Hepatic stellate cell (primary cell): ENCODE measurements around the gene APOBEC3H.

Experiments
- DNase-seq: peaks from one replicate; pipeline ENCODE4 v3.0.0; 2011; ENCODE audit warnings: low spot score

The APOBEC3H gene

DNA sequence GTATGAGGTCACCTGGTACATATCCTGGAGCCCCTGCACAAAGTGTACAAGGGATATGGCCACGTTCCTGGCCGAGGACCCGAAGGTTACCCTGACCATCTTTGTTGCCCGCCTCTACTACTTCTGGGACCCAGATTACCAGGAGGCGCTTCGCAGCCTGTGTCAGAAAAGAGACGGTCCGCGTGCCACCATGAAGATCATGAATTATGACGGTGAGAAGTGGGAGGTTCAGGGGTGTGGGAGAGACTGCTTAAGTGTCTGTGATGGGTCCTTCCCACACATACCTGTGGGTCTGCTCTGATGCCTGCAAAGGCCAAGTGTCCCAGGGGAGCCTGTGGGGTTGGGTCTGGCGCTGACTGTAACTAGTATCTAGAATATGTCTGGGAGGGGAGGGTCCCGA is 16.0 kb upstream of the APOBEC3H start:
- DNase-seq = no peak

DNA sequence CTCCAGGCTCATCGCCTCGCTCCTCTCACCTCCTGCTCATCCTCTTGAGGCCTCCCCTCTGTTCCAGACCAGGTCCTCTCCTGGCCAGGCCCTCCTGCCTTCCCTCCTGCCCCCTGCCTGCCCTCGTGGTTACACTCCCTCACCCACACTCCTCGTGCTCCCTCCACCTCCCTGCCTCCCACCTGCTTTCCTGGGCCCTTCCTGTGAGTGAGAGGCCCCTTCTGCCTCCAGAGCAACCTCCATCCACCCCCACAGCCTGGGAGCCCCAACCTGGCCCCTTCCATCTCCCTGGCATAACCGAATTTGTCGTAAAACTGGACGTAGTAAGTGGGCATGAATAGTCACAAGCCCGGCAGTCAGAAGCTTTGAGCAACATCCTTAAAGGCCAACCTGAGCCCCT is 15.4 kb upstream of the APOBEC3H start:
- no peak for DNase-seq

DNA sequence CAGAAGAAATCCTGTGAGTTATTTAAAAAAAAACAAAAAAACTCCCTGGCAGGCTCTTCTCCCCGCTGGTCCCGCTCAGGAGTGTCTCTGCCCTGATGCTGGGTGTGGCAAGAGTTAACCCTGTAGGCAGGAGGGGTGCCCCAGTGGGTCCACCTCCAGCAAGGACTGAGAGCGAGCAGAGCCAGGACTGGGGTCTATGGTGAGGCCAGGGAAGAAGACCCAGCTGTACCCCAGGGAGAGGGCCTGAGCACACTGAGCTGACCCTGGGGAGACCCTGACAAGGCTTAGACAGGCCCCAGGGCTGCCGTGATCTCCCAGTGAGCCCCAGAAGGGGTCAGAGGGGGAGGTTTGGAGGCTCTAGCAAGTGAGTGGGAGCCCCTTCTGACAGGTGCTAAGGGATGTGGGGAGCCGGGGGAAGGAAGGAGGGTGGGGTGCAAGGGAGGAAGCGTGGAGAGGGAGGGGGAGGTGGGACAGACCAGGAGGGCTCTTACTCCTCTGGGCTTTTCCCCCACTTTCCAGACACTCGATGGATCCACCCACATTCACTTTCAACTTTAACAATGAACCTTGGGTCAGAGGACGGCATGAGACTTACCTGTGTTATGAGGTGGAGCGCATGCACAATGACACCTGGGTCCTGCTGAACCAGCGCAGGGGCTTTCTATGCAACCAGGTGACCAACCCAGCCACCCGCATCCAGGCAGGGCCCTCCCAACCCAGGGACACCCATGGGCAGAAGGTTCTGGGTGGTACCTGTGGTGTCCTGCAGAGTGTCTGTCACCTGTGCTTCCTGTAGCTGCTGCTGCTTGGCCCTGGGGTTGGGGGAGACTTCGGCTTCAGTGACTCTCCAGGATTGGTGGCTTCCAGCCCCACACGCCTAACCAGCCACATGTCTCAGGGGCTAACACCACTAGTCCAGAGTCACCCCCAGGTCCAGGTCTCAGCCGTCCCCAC is 13.6 kb upstream of the APOBEC3H start:
- no peak for DNase-seq

DNA sequence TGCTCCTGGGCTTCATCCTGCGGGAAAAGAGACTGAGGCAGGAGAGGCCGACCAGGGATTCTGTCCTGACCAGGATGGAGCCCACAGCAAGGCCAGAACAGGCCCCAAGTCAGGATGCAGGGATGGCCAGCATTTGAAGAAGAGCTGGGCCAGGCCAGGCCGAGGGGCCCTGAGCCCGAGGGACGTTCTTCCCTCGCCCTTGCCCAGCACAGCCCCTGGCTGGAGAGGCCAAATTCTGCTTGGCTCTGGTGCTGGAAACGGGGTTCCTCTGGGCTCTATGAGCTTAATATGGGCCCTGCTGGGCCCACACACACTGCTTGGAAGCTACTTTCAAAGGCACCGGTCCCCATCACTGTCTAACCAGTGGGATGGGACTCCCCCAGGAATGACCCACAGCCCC is 12.4 kb upstream of the APOBEC3H start:
- DNase-seq = no peak

DNA sequence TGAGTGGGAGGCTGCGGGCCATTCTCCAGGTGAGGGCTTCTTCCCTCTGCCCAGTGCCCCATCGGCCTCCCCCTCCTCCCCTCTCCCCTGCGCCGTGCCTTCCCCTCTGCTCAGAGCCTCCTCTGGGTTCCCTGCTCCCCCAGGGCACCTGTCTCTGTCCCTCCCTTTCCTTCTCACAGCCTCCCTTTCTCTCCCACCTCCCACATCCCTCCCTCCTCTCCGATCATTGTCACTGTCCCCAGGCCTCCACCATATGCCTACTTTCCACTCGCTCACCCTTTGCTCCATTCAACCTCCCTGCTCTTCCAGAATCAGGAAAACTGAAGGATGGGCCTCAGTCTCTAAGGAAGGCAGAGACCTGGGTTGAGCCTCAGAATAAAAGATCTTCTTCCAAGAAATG is 9.9 kb upstream of the APOBEC3H start:
- no peak for DNase-seq

DNA sequence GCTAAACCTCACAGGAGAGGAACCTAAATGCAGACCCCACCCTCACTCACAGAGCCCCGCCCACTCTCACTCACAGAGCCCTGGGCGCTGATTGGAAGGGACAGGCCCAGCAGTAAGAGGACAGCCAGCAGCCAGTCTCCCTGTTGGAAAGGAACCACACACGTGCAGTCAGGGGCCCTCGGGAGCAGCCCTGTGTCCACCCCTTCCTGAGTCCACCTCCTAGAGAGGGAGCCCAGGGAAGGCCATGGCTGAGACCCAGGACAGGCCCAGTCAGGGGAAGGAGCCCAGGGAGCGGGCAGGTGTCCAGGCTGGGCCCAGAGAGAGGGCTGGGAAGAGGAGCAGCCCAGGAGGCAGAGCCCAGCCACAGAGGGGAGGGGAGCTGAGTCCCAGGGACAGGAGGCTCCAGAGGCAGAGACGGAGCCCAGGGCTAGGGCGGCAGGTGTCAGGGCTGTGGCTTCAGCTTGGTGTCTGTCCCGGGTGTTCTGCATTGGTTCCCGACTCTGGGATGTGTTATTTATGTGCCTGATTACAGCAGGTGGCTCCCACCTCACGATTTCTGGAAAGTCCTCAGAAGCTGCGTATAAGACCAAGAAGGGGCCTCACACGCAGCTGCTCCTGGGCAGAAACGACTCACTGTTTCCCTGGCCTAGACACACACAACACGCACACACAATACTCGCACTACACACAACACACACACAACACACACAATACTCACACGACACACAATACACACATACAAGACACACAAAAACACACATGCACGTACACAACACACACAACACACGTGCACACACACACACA is 9.0 kb upstream of the APOBEC3H start:
- no peak for DNase-seq

DNA sequence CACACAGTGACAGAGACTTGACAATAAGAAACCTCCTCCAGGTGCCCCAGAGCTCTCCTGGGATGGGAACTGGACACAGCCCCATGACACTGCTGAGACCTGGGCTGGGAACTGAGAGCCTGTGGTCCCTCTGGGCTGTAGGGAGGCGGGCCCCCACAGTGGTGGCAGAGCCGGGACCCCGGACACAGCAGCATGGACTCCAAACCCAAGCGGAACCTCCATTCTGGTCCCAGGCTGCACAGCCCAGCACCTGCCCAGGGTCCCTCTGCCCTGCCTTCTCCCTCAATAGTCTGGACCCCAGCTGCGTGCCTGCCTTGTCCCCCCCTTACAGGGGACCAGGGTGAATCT is 8.4 kb upstream of the APOBEC3H start:
- no peak for DNase-seq

DNA sequence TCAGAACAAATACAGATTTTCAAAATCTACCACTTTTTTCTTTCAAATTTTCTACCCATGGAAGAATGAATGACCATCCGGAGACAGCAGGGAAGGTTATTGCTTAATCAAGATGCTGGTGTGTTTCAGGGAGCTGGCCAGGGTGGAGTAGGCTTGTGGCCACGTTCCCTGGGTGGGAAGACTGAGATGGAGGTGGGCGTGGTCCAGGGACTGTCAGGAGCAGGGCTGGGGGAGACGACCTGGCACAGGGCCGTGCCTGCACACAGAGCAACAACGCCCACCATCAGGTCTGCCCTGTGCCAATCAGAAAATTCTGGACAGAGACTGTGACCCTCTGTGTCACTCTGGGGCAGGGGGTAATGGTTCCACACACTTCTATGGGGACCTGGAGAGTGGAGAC is 7.1 kb upstream of the APOBEC3H start:
- no peak for DNase-seq

DNA sequence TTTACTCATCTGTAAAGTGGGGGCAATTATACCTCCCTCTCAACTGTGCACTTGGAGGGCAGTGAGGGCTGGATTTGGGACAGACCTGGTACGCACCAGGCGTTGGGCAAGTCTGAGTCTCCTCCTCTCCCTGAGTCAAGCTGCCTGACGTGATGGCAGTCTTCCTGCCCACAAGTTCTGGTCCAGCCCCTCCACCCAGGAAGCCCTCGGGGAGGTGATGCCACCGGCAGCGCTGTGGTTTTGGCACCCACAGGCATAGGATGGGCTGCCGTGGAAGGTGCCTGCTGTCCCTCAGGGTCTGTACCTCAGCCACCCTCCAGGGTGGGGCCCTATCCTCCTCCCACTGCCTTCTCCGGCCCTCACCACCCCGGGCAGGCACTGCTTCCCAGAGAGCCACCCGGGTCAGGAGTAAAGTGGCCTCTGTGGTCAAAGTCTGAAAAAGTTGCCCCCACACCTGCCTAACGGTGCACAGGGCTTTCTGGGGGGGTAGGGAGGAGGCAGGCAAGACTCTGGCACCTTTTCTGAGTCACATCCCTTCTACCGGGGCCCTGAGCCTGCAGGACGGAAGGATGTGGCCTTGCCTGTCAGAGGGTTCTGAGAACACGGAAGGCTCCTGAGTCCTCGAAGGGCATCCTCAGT is 6.5 kb upstream of the APOBEC3H start:
- DNase-seq = no peak

DNA sequence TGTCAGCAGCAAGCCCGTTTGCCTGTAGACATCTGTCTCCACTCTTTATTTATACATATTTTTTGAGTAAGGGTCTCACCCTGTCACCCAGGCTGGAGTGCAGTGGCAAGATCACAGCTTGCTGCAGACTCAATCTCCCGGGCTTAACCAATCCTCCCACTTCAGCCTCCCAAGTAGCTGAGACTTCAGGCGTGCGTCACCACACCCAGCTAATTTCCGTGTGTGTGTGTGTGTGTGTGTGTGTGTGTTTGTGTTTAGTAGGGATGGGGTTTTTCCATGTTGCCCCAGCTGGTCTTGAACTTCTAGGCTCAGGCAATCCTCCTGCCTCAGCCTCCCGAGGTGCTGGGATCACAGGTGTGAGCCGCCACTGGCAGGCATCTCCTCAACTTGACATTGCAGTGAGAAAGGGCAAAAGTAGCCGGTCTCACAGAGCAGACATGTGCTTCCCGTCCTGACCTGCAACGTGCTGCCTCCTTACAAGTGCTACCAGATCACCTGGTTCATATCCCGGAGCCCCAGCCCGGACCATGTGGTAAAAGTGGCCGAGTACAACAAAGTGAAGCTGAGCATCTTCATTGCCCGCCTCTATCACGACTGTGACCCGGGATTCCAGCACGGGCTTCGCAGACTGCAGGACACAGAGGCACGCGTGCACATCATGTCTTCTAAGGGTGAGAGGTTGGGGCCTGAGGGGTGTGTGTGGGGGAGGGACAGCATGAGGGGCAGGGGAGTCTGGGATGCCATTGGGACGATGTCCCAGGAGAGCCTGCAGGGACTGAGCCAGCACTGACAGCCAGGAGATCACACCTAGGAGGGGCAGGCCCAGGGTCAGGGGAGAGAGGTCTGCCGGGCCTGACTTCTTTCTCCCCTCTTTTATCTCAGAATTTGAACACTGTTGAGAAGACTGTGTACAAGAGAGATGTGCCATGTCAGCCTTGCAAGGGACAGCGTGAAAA is 5.6 kb upstream of the APOBEC3H start:
- no peak for DNase-seq

DNA sequence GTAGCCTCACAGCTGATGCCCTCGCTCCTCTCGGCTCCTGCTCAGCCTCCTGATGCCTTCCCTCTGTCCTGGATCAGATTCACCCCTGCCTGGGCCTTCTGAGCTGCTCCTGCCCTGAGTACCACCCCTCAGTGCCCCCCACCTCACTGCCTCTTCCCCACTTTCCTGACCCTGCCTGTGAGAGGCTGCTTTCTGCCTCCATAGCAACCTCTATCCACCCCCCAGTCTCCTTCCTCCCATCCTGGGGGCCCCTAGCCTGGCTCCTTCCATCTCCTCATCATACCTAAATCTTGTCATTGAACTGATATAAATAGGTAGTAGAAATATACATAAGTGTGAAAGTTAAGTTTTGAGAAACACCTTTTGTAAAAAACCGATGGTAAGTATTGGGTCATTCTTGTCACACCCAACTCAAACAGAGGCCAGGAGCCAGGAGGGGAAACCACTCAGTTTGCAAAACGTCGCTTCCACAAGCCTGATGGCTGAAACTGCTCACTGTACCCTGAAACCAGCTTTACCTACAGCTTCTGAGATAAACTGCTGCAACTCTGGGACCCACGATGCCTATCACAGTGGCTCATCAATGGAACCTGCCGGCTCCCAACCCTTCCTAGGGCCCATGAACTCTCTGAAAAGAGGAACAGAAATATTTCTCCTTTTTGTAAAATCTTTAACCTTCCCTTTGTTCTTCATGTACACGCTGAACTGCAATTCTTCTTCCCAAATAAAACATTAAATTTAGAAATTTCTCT is 4.8 kb upstream of the APOBEC3H start:
- DNase-seq = no peak

DNA sequence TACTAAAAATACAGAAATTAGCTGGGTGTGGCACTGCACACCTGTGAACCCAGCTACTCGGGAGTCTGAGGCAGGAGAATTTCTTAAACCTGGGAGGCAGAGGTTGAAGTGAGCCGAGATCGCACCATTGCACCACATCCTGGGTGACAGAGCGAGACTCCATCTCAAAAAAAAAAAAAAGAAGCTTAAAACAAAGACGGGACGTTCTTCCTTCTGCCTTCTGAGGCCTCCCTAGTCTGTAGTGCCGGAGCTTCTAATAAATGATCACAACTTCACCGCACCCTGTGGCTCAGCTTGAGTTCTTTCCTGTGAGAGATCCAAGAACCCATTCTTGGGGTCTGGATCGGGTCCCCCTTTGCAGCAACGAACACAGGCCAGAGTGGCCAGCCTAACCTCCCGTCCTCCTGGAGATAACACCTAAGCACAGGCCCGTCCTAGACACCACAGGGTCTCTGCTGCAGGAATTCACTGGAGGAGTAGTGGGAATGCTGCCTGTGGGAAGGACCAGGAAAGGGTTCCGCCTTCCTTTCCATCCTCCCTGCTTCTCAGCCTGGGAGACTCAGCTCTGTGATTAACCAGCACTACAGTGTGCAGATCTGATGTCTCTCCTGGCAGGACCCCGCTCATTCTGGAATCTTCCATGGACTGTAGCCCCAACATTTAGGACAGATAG is 2.2 kb upstream of the APOBEC3H start:
- DNase-seq = no peak

DNA sequence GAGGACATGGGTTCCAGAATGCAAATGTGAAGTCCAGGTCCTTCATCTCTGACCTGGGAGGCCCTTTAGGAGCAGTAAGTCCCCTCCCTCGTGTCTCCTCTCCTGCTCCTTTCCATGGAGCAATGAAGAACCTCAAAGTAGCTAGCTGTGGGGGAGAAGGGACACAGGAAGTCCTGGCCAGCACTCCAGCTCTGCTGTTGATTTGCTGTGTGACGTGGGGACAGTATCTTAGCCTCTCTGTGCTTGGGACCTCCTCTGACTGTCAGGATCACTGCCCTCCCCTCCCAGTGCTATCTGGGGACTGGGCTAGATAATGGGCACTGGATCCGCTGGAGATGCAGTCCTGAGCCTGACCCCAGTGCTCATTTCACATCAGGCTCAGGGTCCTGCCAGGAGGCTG is 1.1 kb upstream of the APOBEC3H start:
- no peak for DNase-seq

DNA sequence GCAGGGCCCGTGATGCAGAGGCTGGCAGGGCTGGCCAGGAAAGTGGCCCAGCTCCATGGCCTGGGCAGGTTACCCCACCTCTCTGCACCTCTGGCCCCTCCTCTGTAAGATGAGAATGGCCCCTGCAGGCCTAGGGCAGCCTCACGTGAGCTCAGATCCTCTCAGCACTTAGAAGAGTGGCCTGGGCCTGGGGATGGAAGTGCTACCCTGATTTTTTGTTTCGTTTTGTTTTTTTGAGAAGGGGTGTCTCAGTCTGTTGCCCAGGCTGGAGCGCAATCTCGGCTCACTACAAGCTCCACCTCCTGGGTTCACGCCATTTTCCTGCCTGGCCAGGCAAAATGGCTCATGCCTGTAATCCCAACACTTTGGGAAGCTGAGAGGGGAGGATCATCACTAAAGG is 982 bp downstream of the APOBEC3H start:
- no peak for DNase-seq

DNA sequence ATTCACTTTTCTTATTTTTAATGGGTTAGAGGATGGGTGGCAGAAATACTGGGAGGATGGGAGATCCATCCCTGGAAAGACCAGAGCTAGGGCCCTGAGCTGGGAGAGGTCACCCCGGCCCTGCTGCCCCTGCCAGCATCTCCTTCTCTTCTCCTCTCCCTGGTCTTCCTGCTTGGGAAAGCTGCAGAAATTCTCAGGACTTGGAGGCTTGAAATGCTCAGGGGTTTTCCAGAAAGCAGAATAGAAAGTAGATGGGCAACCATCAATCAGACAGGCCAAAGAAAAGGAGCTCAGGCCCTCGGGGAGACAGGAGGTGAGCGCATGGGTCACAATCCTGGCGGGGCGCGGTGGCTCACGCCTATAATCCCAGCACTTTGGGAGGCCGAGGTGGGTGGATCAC is 1.5 kb downstream of the APOBEC3H start:
- DNase-seq = no peak

DNA sequence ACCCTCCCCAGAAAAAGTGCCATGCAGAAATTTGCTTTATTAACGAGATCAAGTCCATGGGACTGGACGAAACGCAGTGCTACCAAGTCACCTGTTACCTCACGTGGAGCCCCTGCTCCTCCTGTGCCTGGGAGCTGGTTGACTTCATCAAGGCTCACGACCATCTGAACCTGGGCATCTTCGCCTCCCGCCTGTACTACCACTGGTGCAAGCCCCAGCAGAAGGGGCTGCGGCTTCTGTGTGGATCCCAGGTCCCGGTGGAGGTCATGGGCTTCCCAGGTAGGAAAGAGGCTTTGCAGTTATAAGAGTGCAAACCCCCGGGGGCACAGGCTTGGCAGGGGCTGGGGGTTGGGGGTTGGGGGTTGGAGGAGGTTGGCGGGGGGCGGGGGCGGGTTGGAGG is 4.2 kb downstream of the APOBEC3H start:
- DNase-seq = no peak

DNA sequence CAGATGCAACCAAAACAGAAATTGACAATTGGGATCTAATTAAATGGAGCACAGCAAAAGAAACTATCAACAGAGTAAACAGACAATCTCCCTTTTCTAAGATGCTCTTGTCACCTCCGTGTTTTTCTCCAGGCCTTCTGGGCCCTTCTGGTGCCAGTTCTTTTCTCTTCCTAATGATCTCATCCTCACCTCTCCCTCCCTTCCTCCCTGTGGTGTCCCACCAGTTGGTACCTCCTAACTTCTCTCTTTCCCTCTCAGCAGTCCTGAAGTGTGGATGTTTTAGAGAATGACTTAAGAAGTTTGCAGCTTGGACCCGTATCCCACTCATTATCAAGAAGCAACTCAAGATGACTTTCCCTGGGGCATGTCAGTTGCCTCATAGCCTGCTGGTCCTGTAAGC is 6.4 kb downstream of the APOBEC3H start:
- DNase-seq = no peak

DNA sequence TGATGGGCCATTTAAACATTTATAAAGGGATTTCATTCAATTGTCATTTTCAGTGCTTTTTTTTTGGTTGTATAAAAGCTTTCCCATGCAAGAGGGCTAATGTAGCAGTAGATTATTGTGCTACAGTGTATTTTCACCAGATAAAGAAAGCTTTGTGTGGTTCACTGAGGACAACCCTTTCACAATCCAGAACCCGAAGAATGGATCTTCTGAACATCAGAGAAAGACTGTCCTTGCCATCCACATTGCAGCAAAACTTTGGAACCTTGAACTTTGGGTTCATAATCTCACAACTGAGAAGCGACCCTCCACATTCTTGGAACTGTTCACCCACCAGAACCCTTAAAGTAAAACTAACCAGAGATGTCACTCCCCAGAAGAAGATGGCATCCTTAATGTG is 9.3 kb downstream of the APOBEC3H start:
- DNase-seq = no peak

DNA sequence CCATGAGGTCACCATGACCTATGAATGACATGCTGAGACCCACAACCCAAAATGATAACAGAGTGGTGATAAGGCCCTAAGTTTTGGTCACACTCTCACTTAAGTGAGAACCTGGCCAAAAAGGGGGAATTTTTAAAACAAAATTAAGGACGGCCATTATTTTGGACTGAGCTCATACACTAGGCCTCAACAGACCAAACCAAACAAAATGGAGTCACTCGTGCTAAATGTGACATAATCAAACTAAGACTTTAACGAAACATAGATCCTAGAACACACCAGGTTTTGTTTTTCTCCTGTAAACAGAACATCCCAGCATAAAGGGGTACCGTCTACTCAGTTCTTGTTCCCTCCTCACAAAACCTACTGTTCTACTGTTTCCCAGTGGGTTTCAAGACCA is 11.4 kb downstream of the APOBEC3H start:
- DNase-seq = no peak

DNA sequence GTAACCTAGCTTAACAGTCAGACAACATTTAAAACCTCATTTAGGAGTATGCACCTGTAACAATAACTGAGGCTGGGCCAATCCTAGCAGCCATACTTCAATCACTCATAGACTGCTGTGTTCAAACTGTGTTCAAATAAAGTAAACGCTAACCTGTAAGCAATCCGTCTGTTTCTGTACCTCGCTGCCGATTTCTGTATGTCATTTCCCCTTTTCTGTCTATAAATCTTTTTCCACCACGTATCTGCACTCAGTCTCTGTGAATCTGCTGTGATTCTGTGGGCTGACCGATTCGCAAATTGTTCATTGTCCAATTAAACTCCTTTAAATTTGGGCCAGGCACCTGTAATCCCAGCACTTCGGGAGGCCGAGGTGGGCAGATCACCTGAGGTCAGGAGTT is 12.3 kb downstream of the APOBEC3H start:
- DNase-seq = no peak
